Activated T-cell treated with anti-CD3 and anti-CD28 coated beads, Interleukin-2, amount 50 U/mL, for 1 hour (primary cell): Measurements from ENCODE around the gene DIAPH2.

Experiments used
- DNase-seq: peaks from one replicate; pipeline ENCODE4 v3.0.0-alpha.2; 2020

The DIAPH2 gene

GRCh38 chrX:97315939-97316338 lies 631.3 kb downstream of the DIAPH2 start:
- no peak for DNase-seq

GRCh38 chrX:97320305-97320704 lies 635.7 kb downstream of the DIAPH2 start:
- DNase-seq, result no peak

GRCh38 chrX:97322401-97322800 lies 637.8 kb downstream of the DIAPH2 start:
- no peak for DNase-seq

GRCh38 chrX:97326456-97326855 lies 641.8 kb downstream of the DIAPH2 start:
- no peak for DNase-seq

GRCh38 chrX:97328853-97329390 lies 644.3 kb downstream of the DIAPH2 start:
- DNase-seq, result no peak

GRCh38 chrX:97330151-97330550 lies 645.5 kb downstream of the DIAPH2 start:
- no peak for DNase-seq

GRCh38 chrX:97332963-97333362 lies 648.3 kb downstream of the DIAPH2 start:
- no peak for DNase-seq

- DNase-seq, result no peak
Measured at GRCh38 chrX:97334850-97335249, 650.2 kb downstream of the DIAPH2 start.

- no peak for DNase-seq
Measured at GRCh38 chrX:97344724-97345123, 660.1 kb downstream of the DIAPH2 start.

- no peak for DNase-seq
Measured at GRCh38 chrX:97358941-97359340, 674.3 kb downstream of the DIAPH2 start.

GRCh38 chrX:97363843-97364242 lies 679.2 kb downstream of the DIAPH2 start:
- no peak for DNase-seq

- no peak for DNase-seq
Measured at GRCh38 chrX:97366237-97366636, 681.6 kb downstream of the DIAPH2 start.

GRCh38 chrX:97367125-97367524 lies 682.5 kb downstream of the DIAPH2 start:
- no peak for DNase-seq

- no peak for DNase-seq
Measured at GRCh38 chrX:97369947-97370346, 685.3 kb downstream of the DIAPH2 start.

GRCh38 chrX:97372001-97372766 lies 687.5 kb downstream of the DIAPH2 start:
- no peak for DNase-seq

GRCh38 chrX:97374266-97374665 lies 689.6 kb downstream of the DIAPH2 start:
- DNase-seq, result no peak

- DNase-seq, result no peak
Measured at GRCh38 chrX:97380200-97380599, 695.6 kb downstream of the DIAPH2 start.

- DNase-seq, result no peak
Measured at GRCh38 chrX:97384685-97385084, 700.0 kb downstream of the DIAPH2 start.

GRCh38 chrX:97387004-97387403 lies 702.4 kb downstream of the DIAPH2 start:
- DNase-seq, result no peak

- DNase-seq, result no peak
Measured at GRCh38 chrX:97389761-97390192, 705.1 kb downstream of the DIAPH2 start.

GRCh38 chrX:97397371-97397770 lies 712.7 kb downstream of the DIAPH2 start:
- DNase-seq, result no peak

- no peak for DNase-seq
Measured at GRCh38 chrX:97398030-97398551, 713.4 kb downstream of the DIAPH2 start.

- no peak for DNase-seq
Measured at GRCh38 chrX:97399400-97399799, 714.8 kb downstream of the DIAPH2 start.

GRCh38 chrX:97400492-97400891 lies 715.9 kb downstream of the DIAPH2 start:
- DNase-seq, result no peak

GRCh38 chrX:97401154-97401553 lies 716.5 kb downstream of the DIAPH2 start:
- DNase-seq, result no peak
